CD4-positive, alpha-beta T cell treated with Interferon alpha-2 for 1 hour (primary cell): ENCODE results near the gene COL20A1.

Experiments used
- DNase-seq, 2 donors: peaks; one replicate each; pipeline ENCODE4 v3.0.0-alpha.2; 2020 to 2022

Gene COL20A1

DNA sequence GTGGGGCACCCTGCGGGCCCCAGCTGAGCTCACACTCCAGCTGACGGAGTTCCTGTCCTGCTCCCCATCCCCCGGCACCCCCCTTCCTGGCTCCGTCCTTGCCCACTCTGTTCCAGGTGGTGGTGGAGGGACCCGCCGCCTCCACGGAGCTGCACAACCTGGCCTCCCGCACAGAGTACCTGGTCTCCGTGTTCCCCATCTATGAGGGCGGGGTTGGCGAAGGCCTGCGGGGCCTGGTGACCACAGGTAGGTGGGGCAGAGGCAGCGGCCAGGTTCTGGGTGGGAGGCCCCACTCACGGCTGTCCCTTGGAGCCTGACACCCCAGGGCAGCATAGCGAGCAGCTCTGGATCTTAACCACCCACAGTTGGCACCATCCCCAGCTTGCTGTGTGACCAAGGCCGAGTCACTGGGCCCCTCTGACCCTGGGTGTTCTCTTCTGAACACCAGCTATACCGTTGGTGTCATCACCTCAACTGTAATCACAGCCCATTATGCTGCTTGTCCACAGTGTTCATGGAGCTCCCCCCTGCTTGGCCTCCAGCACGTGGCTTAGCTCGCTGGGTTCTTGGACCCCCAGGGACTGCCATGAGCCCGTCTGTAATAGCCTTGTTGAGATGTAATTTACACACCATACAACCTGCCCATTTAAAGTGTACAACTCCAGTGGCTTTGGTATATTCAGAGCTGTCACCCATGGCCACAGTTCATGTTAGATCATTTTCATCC is 17.4 kb downstream of the COL20A1 start:
- DNase-seq: no peak

DNA sequence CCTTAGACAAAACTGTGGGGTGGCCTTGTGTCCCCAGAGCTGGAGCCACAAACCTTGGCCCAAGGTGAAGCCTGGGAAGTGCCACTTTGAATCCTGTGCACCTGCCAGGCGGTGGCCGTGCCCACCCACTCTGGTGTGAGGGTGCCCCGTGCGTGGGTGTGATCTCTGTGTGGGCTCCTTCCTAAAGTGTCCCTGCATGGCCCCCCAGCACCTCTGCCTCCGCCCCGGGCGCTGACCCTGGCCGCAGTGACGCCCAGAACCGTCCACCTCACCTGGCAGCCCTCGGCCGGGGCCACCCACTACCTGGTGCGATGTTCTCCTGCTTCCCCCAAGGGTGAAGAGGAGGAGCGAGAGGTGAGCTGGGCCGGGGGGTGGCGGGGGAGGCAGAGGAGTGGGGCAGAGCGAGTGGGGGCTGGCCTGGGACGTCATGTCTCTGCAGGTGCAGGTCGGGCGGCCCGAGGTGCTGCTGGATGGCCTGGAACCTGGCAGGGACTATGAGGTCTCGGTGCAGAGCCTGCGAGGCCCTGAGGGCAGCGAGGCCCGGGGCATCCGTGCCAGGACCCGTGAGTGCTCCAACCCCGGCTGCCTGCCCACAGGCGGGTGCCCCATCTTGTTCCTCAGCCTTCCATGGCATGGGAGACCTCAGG is 18.3 kb downstream of the COL20A1 start:
- no peak for DNase-seq

DNA sequence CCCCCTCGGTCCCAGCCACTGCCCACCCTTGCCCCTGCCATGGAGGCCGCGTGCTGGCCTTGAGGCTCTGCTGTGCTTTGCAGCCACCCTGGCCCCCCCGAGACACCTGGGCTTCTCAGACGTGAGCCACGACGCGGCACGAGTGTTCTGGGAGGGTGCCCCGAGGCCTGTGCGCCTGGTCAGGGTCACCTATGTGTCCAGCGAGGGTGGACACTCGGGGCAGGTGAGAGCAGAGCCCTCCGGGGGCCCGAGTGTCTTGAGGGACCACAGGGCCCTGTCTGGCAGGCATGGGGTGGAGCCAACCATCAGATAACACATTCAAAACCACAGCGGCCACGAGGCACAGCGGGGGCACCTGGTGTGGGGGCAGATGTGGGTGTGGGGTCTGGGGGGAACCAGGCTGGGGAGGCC is 18.9 kb downstream of the COL20A1 start:
- no peak for DNase-seq

GRCh38 chr20:63312273-63312672 is 19.3 kb downstream of the COL20A1 start:
- DNase-seq: no peak

DNA sequence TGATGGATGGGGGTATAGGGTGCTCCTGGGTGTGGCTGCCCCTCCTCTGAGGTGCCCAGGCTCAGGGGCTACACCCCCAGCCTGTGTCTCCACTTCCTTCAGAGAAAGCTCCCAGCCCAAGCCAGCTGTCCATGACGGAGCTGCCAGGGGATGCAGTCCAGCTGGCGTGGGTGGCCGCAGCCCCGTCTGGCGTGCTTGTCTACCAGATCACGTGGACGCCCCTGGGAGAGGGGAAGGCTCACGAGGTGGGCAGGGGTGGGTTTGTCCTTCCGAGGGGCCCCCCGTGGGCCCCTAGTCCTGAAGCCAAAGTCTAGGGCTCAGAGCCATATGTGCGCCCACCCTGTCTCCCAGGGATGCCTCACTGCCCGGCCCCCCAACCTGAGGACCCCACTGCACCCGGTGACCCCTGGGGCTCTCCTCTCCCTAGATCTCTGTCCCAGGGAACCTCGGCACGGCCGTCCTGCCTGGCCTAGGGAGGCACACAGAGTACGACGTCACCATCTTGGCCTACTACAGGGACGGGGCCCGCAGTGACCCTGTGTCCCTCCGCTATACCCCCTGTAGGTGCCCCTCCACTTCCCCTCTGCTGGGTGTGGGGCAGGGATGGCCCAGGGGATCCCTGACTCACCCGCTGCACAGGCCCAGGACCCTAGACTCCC is 19.8 kb downstream of the COL20A1 start:
- no peak for DNase-seq

- DNase-seq: no peak
Observed at GRCh38 chr20:63313349-63314014, 20.5 kb downstream of the COL20A1 start.

GRCh38 chr20:63314015-63314471 is 21.1 kb downstream of the COL20A1 start:
- DNase-seq: no peak

DNA sequence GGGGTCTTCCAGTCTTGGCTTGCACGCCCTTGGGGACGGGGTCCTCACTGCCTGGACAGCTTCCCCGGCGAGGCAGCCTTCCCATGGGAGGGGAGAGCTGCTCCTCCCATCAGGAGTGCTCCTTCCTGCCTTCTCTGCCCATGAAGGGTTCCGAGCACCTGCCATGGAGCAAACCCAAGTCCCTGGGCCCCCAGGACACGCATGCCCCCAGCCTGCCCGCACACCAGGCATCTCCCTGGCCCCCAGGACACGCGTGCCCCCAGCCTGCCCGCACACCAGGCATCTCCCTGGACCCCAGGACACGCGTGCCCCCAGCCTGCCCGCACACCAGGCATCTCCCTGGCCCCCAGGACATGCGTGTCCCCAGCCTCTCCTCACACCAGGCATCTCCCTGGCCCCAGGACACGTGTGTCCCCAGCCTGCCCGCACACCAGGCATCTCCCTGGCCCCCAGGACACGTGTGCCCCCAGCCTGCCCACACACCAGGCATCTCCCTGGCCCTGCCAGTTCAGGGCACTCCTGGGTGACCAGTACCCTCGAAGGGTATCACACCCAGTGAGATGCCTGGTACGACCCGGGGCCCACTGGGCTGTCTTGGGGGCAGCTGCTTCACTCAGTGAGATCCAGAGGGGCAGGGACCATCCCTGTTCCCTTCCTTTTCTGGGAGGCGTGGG is 21.7 kb downstream of the COL20A1 start:
- no peak for DNase-seq

DNA sequence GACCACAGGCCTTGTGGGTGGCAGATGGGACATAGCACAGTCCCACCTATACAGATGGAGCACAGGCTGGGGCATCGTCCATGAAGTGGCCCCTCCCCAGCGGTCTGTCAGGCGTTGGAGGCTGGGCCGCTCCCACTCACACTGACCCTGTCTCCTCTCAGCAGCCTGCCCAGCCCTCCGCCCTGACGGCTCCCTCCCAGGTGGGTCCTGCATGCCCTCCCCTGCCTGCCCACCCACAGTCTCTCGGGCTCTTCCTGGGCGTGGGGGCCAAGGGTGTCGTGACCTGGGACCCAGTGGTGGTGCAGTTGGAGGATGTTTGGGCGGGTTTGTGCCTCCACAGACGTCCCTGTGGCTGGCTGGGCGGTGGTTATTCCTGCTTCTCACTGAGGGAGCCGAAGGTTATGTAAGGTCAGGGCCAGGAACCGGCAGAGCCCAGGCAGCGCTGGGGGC is 22.3 kb downstream of the COL20A1 start:
- DNase-seq: no peak

- no peak for DNase-seq
Observed at GRCh38 chr20:63315731-63316491, 22.9 kb downstream of the COL20A1 start.

GRCh38 chr20:63316502-63316921 is 23.5 kb downstream of the COL20A1 start:
- DNase-seq: no peak

DNA sequence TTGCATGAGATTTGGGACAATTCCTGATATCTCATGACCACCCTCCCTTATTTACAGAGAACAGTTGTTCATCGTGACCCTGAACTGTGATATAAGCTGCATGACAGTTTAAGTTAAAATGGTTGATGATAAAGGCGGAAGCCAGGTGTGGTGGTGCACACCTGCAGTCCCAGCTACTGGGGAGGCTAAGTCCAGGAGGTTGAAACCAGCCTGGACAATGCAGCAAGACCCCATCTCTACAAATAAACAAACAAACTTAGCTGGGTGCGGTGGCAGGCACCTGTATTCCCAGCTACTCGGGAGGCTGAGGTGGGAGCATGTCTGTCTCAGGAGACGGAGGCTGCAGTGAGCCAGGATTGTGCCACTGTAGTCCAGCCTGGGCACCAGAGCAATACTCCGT is 24.1 kb downstream of the COL20A1 start:
- no peak for DNase-seq

- no peak for DNase-seq
Observed at GRCh38 chr20:63317601-63318291, 24.8 kb downstream of the COL20A1 start.

DNA sequence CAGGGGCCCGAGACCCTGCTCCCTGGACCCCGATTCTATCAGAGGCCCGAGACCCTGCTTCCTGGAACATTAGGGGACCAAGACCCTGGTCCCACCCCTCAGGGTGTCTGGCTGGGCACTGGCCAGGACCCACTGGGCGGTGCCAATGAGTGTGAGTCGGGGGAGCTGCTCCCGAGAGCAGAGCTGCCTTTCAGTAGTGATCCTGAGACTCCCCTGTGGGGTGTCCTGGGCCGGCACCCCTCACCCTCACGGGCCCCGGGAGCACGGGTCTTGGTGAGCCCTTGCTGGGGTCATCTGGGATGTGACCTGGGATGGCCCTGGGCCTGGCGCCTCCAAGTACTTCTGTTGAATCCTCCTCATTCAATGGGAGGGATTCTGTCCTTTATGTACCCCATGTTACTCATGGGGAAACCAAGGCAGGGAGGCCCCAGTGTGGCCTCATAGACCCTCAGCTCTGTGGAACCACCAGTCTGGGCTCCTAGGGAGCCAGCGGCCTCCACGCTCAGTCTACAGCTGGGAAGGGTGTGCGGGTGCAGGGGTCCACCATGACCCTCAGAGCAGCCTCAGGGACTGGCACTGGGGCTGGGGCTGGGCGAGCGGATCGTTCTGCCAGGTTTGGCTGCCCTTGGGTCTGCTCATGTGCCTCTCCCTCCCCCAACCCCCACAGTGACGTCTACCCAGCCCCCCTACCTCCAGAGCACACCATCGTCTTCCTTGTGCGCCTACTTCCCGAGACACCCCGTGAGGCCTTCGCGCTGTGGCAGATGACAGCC is 25.6 kb downstream of the COL20A1 start:
- DNase-seq: no peak

GRCh38 chr20:63319164-63320040 is 26.4 kb downstream of the COL20A1 start:
- DNase-seq: no peak

GRCh38 chr20:63320041-63320511 is 27.1 kb downstream of the COL20A1 start:
- no peak for DNase-seq

DNA sequence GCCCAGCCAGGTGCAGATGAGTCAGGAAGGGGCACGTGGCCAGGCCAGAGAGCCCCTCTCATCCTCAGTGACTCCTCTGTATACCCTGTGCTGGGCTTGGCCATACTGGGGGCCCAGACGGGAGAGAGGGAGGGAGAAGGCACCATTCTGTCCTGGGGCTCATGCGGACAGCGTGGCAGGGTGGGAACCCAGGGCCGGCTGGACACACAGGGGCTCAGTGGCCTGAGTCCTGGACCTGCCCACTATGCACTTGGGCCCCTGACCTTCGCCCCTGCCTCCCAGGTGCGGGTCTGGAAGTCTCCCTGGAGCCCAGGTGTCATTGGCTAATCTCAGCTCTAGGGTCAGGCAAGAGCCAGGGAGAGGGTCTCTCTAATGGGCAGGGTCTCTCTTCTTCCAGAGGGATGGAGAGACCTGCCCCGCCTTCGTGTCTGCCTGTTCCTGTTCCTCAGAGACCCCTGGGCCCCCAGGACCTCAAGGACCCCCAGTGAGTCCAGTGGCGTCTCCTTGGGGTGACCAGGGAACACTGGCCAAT is 27.7 kb downstream of the COL20A1 start:
- DNase-seq: no peak

DNA sequence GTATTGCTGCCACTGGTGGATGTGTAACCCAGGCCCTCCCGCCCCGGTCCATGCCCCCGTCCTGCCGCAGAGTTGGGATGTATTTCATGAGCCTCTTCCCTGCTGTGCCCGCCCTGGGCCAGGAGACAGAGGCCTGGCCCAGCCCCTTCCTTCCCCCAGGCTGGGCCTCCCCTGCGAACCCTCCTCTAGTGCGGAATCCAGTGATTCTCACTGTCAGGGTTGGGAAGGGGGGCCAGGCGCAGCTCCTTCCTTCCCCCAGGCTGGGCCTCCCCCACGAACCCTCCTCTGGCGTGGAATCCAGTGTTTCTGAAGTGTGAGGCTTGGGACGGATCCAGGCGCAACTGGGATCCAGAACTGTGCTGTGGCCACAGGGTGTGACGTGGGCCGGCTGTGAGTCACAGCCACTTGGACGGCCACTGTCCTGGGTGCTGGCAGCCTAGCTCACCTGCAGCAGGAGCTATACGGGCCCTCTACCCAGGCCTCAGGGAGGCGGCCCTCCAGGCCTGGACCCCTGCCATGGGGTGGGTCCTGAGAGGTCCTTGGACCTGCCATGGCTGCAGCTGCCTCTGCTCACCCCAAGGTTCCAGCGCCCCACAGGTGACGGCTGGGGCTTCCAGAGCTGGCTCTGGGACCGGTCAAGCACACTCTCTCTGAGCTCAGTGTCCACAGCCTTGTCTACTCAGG is 28.3 kb downstream of the COL20A1 start:
- DNase-seq: no peak
